ENCODE results near the gene TMEM258.

The TMEM258 gene

GRCh38 chr11:61792310-61793082 is at the start of gene TMEM258, which contains the start of gene FEN1:
TMEM258 (minus strand) TSS chr11:61792599; CDS start chr11:61792558, 41 bp downstream.
FEN1 (plus strand) TSS chr11:61792911; CDS start chr11:61795362, 2,451 bp downstream.
- peak; percentile 68 for DNase-seq (ENCODE audit: low read depth)

DNA sequence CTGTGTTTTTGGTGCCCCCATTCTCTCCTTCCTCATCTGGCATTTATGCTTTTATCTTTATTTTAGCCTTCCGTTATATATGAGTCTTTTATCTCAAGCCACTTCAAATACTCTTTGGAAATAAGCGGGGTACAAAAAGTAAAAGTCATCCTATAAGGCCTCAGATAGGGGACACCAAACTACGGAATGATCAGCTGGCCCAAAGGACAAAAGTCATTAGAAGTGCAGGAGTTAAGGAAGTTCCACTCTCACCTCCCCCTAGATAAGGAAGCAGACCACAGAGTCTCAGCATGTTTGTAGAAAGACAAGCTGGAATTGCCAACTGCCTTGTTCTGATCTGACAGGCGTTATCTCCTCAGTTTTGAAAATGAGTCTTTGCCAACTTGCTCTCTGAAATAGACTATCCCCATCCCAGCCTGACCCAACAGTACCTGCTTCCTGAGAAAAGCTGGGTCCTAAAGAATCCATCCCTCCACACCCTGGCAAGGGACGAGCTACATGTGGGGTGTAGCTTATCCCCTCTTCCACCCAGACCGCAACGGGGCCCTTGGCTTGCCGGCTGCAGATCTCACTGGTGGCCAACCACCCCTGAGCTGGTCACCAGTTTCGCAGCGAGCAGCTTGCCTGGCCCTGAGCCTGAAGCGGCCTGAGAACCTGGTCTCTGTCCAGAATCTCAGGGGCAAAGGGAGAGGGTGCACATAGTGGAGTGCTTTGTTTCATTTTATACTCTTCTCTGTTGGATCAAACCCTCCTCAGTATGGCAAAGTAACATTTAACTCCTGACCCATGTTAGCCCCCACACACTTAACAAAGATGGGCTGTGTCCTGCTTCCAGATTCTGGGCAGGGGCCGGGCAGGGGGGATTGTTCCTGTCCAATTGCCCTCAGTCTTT is 49.5 kb upstream of the TMEM258 start:
- peak; percentile 90 for DNase-seq (ENCODE audit: low read depth)

DNA sequence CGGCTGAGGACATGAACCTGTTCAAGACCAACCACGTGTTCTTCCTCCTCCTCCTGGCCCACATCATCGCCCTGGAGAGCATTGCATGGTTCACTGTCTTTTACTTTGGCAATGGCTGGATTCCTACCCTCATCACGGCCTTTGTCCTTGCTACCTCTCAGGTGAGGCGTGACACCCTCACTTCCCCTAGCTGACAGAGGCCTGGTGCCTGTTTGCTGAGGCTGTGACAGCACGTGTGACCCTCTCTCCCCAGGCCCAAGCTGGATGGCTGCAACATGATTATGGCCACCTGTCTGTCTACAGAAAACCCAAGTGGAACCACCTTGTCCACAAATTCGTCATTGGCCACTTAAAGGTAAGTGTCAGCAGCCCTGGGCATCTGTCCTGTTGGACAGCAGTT is 48.0 kb upstream of the TMEM258 start:
- no peak for DNase-seq (ENCODE audit: low read depth)

GRCh38 chr11:61839742-61840141 is 47.3 kb upstream of the TMEM258 start:
- DNase-seq (ENCODE audit: low read depth) = no peak

GRCh38 chr11:61838921-61839320 is 46.5 kb upstream of the TMEM258 start:
- no peak for DNase-seq (ENCODE audit: low read depth)

- DNase-seq (ENCODE audit: low read depth) = no peak
Observed at GRCh38 chr11:61838501-61838900, 46.1 kb upstream of the TMEM258 start.

DNA sequence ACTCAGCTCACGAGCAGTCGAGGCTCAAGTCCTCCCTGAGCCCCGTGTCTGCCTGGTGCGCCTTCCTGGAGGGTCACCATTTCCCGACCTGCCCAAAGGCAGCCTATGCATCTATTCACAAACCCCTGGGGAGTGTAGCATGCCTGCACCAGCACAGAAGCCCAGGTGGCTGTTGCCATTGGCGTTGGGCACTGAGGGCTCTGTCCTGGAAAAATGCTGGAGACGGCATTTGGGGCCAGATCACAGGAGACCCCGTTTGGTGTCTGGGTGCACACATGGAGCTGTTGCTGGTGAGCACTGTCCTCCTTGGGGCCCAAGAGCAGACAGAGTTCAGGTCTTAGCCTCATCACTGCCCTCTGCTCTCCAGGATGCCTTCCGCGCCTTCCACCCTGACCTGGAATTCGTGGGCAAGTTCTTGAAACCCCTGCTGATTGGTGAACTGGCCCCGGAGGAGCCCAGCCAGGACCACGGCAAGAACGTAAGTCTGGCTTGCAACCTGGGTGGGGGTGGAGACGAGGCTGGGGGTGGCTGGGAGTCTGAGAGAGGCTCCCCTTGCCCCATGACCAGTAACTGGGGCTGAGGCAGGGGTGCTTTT is 45.1 kb upstream of the TMEM258 start:
- no peak for DNase-seq (ENCODE audit: low read depth)

- no peak for DNase-seq (ENCODE audit: low read depth)
Observed at GRCh38 chr11:61836193-61836592, 43.8 kb upstream of the TMEM258 start.

DNA sequence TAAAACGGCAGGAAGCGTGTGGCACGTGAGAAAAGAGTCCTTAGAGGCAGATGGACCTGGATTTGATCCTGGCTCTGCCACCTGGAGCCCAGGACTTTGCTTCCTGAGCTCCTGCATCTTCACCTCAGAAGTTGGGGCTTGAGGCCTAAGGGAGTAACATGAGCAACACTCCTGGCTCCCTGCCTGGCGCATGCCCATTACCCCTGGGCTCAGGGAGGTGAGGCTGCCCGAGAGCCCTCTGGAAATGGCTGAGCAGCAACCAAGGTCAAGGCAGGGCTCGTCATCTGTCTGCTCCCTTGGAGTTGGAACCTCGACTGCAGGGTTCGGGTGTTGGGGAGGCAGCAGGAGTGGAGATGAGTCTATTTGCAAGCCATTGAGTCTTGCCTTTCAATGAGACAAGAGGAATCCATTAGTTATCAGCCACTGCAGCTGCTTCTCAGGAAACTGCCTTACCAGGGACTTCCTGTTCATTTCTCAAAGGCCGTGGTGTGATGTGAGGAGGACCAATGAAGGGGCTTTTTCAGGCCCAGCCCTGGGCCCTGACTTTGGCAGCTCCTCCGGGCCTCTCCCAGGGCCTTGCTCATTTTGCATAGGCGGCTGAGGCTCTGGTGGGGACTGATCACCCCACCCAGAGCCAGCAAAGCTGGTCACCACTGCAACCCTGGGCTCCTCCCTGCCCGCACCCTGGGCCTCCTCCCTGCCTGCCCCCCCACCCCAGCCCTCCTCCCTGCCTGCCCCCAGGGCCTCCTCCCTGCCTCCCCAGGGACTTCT is 42.1 kb upstream of the TMEM258 start:
- peak; percentile 88 for DNase-seq (ENCODE audit: low read depth)

DNA sequence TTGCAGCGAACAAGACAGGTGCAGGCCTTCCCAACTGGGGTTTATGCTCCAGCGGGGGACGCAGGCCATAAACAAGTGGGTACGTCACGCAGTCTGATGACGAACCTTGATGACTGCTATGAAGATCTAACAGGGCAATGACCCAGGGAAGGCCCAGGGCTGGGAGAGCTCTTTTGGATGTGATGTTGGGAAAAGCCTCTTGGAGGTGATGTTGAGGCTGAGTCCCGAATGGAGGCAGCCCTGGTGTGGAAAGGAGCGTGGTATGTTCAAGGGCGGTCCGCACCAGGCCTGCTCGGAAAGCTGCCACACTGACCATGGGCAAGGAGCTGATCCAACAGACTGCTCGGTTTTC is 41.5 kb upstream of the TMEM258 start:
- DNase-seq (ENCODE audit: low read depth) = no peak

- no peak for DNase-seq (ENCODE audit: low read depth)
Observed at GRCh38 chr11:61833471-61833870, 41.1 kb upstream of the TMEM258 start.

GRCh38 chr11:61832754-61833153 is 40.4 kb upstream of the TMEM258 start:
- no peak for DNase-seq (ENCODE audit: low read depth)

GRCh38 chr11:61832207-61832606 is 39.8 kb upstream of the TMEM258 start:
- DNase-seq (ENCODE audit: low read depth) = no peak

GRCh38 chr11:61830237-61831105 is 38.1 kb upstream of the TMEM258 start:
- no peak for DNase-seq (ENCODE audit: low read depth)

- no peak for DNase-seq (ENCODE audit: low read depth)
Observed at GRCh38 chr11:61829806-61830205, 37.4 kb upstream of the TMEM258 start.

GRCh38 chr11:61828629-61829407 is 36.4 kb upstream of the TMEM258 start:
- no peak for DNase-seq (ENCODE audit: low read depth)

DNA sequence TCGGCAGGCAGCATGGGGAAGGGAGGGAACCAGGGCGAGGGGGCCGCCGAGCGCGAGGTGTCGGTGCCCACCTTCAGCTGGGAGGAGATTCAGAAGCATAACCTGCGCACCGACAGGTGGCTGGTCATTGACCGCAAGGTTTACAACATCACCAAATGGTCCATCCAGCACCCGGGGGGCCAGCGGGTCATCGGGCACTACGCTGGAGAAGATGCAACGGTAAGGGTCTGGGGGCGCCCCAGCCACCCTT is 35.9 kb upstream of the TMEM258 start:
- DNase-seq (ENCODE audit: low read depth) = no peak

DNA sequence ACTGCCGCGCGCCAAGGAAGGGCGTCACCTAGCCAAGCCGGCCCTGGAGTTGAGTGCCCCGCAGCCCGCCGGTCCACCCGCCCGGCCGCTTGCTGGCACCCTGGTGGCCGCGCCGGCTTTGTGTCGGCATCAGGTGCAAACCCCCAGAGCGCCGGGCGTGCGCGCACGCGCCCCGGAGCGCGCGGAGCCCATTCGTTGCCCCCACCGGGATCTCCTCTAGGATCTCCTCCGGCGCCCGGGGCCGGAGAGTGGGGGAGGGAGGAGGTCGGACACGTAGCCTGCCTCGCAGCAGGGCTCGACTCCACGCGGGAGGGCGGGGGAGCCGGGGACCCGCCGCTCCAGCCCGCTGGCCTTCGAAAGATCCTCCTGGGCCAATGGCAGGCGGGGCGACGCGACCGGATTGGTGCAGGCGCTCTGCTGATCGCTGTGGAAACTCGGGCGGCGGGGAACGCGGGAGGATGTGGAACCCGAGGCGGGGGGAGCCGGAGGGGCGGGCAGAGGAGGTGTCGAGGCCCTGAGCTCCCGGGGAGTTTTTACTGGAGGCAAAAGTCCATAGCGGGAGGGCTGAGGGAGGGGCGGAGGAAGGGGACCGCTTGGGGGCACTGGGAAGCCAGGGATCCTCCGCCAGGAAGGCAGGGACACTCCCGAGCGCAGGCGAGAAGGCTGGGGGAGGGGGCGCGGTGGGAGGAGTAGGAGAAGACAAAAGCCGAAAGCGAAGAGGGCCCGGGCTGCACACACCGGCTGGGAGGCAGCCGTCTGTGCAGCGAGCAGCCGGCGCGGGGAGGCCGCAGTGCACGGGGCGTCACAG is 35.4 kb upstream of the TMEM258 start, which contains the start of gene FADS2:
FADS2 (plus strand) TSS at position 730 of the 808 bp plus-strand sequence. CDS start 91 bp downstream, outside the sequence.
- DNase-seq (ENCODE audit: low read depth) = peak; percentile 90

- no peak for DNase-seq (ENCODE audit: low read depth)
Observed at GRCh38 chr11:61826930-61827570, 34.7 kb upstream of the TMEM258 start.

Data from CMK (cell line).